Fibroblast of lung (primary cell): ENCODE measurements around the gene RACK1.
"Not testable (repeated sequence)": the region's sequence is repeated elsewhere in the genome, so short reads cannot be mapped to it uniquely, and the experiment has no call there.

Source experiments
- CTCF ChIP-seq, 2 donors: IDR thresholded peaks in 1 of 2; conservative IDR thresholded peaks in 1 of 2; 1 replicate in 1 of 2; 2 replicates in 1 of 2; pipeline ENCODE4 v1.5.1; 2011 to 2012; ENCODE audit warnings: low read length in 2 of 2, control low read depth in 1 of 2, inconsistent platforms in 1 of 2, low read depth in 1 of 2, mild to moderate bottlenecking in 1 of 2
- EZH2 ChIP-seq: IDR thresholded peaks from 2 replicates; pipeline ENCODE4 v1.5.1; 2012; ENCODE audit warnings: low read length, control low read depth, mild to moderate bottlenecking; ENCODE audit errors: missing control alignments

DNA sequence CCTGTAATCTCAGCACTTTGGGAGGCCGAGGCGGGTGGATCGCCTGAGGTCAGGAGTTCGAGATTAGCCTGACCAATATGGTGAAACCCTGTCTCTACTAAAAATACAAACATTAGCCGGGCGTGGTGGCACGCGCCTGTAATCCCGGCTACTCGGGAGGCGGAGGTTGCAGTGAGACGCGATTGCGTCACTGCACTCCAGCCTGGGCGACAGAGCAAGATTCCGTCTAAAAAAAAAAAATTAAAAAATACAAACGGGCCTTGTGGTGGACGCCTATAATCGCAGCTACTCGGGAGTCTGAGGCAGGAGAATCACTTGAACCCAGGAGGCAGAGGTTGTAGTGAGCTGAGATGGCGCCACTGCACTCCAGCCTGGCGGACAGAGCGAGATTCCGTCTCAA is 34.7 kb downstream of the RACK1 start:
- TF ChIP-seq CTCF (conservative IDR thresholded peaks at IDR 0.05 in 1 of 2, IDR thresholded peaks at IDR 0.05 in 1 of 2; ENCODE audit: low read depth in 1 of 2, low read length in 2 of 2); EZH2: not testable (repeated sequence)
